Measurements from ENCODE around the gene ZFYVE1.

ZFYVE1 gene

GRCh38 chr14:73026845-73027542 lies at the start of gene ZFYVE1:
ZFYVE1 (minus strand) TSS chr14:73027106; CDS start chr14:73024508, 2,598 bp downstream.
- FAIRE-seq, result no peak
- no peak for TF ChIP-seq CTCF (IDR thresholded peaks at IDR 0.05; ENCODE audit: insufficient read depth, missing control alignments)
- peak; percentile 93 for DNase-seq (ENCODE audit: insufficient read length, low spot score)

- FAIRE-seq (no peak), DNase-seq (ENCODE audit: insufficient read length, low spot score) (no peak)
- no peak for TF ChIP-seq CTCF (IDR thresholded peaks at IDR 0.05; ENCODE audit: insufficient read depth, missing control alignments)
Observed at GRCh38 chr14:73069585-73069984, 42.7 kb upstream of the ZFYVE1 start.

GRCh38 chr14:73058922-73059673 lies 32.2 kb upstream of the ZFYVE1 start:
- no peak for TF ChIP-seq CTCF (IDR thresholded peaks at IDR 0.05; ENCODE audit: insufficient read depth, missing control alignments)
- FAIRE-seq (no peak), DNase-seq (ENCODE audit: insufficient read length, low spot score) (no peak)

- peak; percentile 80 for FAIRE-seq
- TF ChIP-seq CTCF (IDR thresholded peaks at IDR 0.05; ENCODE audit: insufficient read depth, missing control alignments), result peak; percentile 29
Observed at GRCh38 chr14:73058224-73058921, 31.5 kb upstream of the ZFYVE1 start, which contains the start of gene RBM25. RBM25 (plus strand) TSS chr14:73058534; CDS start chr14:73071642, 13,108 bp downstream.

GRCh38 chr14:73057944-73058223 lies 31.0 kb upstream of the ZFYVE1 start:
- DNase-seq (ENCODE audit: insufficient read length, low spot score) (no peak), FAIRE-seq (no peak)
- TF ChIP-seq CTCF (IDR thresholded peaks at IDR 0.05; ENCODE audit: insufficient read depth, missing control alignments), result no peak

More at GRCh38 chr14:73058224-73058921, 31.5 kb upstream of the ZFYVE1 start, which contains the start of gene RBM25:
- DNase-seq (ENCODE audit: insufficient read length, low spot score), result peak; percentile 77

GRCh38 chr14:73055251-73055650 lies 28.3 kb upstream of the ZFYVE1 start:
- no peak for TF ChIP-seq CTCF (IDR thresholded peaks at IDR 0.05; ENCODE audit: insufficient read depth, missing control alignments)
- no peak for DNase-seq (ENCODE audit: insufficient read length, low spot score)
- FAIRE-seq, result no peak

Data from D721Med (cell line).